Left forelimb (tissue), 1 donor: Measurements from ENCODE around the gene SH3PXD2A.
"Not testable (repeated sequence)": the region's sequence is repeated elsewhere in the genome, so short reads cannot be mapped to it uniquely, and the experiment has no call there.

Source experiments
- DNase-seq: peaks from one replicate; pipeline ENCODE4 v3.0.0-alpha.2; 2018; ENCODE audit warnings: low spot score

The SH3PXD2A gene

GRCh38 chr10:103849212-103849877 is 6.0 kb downstream of the SH3PXD2A start:
- no peak for DNase-seq

- DNase-seq, result no peak
Observed at GRCh38 chr10:103847909-103848468, 7.4 kb downstream of the SH3PXD2A start.

GRCh38 chr10:103847346-103847745 is 8.0 kb downstream of the SH3PXD2A start:
- no peak for DNase-seq

GRCh38 chr10:103845972-103846371 is 9.4 kb downstream of the SH3PXD2A start:
- DNase-seq, result no peak

GRCh38 chr10:103845346-103845745 is 10.0 kb downstream of the SH3PXD2A start:
- DNase-seq, result not testable (repeated sequence)

- no peak for DNase-seq
Observed at GRCh38 chr10:103843854-103844570, 11.4 kb downstream of the SH3PXD2A start.

GRCh38 chr10:103843045-103843444 is 12.3 kb downstream of the SH3PXD2A start:
- DNase-seq, result no peak

GRCh38 chr10:103842605-103843004 is 12.8 kb downstream of the SH3PXD2A start:
- no peak for DNase-seq

- DNase-seq, result no peak
Observed at GRCh38 chr10:103841519-103841918, 13.9 kb downstream of the SH3PXD2A start.

GRCh38 chr10:103840740-103841070 is 14.7 kb downstream of the SH3PXD2A start:
- no peak for DNase-seq

- DNase-seq, result no peak
Observed at GRCh38 chr10:103839872-103840739, 15.3 kb downstream of the SH3PXD2A start.

GRCh38 chr10:103839519-103839871 is 15.9 kb downstream of the SH3PXD2A start:
- no peak for DNase-seq

- no peak for DNase-seq
Observed at GRCh38 chr10:103838862-103839518, 16.4 kb downstream of the SH3PXD2A start.

- DNase-seq, result no peak
Observed at GRCh38 chr10:103838070-103838395, 17.3 kb downstream of the SH3PXD2A start.

GRCh38 chr10:103837370-103838069 is 17.9 kb downstream of the SH3PXD2A start:
- peak; percentile 54 for DNase-seq

- DNase-seq, result no peak
Observed at GRCh38 chr10:103836861-103837260, 18.5 kb downstream of the SH3PXD2A start.

GRCh38 chr10:103836273-103836672 is 19.1 kb downstream of the SH3PXD2A start:
- no peak for DNase-seq

GRCh38 chr10:103835096-103836050 is 20.0 kb downstream of the SH3PXD2A start:
- peak; percentile 75 for DNase-seq

GRCh38 chr10:103834436-103835095 is 20.8 kb downstream of the SH3PXD2A start:
- no peak for DNase-seq
